Upper lobe of left lung (tissue), 6 donors: ENCODE data around the gene TICAM1. TPM values are rescaled to one million over a fixed set of nuclear protein-coding genes. Genes with fewer than 3 reads are reported as not detected.

Experiments
- ATAC-seq, 2 donors: fragments of 200-7000 bp; cut with Tn5 transposase; one replicate each; pipeline ENCODE4 v1.9.1; 2022; ENCODE audit warnings: mild to moderate bottlenecking in 2 of 2, moderate library complexity in 2 of 2; ENCODE audit not compliant: low FRiP score in 2 of 2
- DNase-seq, 2 donors: peaks; one replicate each; pipeline ENCODE4 v3.0.0-alpha.2; 2019 to 2020
- H3K27ac ChIP-seq, 4 donors: fragments of 200-600 bp; sonication (generic); one replicate each; pipeline ENCODE4 v1.5.1; 2016 to 2019
- H3K27me3 ChIP-seq, 4 donors: fragments of 200-600 bp; sonication (generic); one replicate each; pipeline ENCODE4 v1.5.1; 2017 to 2019
- H3K36me3 ChIP-seq, 4 donors: fragments of 200-600 bp; sonication (generic); one replicate each; pipeline ENCODE4 v1.5.1; 2016 to 2019
- H3K4me1 ChIP-seq, 4 donors: fragments of 200-600 bp; sonication (generic); one replicate each; pipeline ENCODE4 v1.5.1; 2018 to 2019
- H3K4me3 ChIP-seq, 4 donors: fragments of 200-600 bp; sonication (generic); one replicate each; pipeline ENCODE4 v1.5.1; 2017 to 2019; ENCODE audit warnings: mild to moderate bottlenecking in 2 of 4, moderate library complexity in 1 of 4
- H3K9me3 ChIP-seq, 4 donors: fragments of 200-600 bp; sonication (generic); one replicate each; pipeline ENCODE4 v1.5.1; 2018 to 2019
- EP300 ChIP-seq, 4 donors: sonication (generic); formaldehyde crosslinking; IDR thresholded peaks; one replicate each; pipeline ENCODE4 v1.5.1; 2017; ENCODE audit warnings: antibody characterized with exemption in 4 of 4, control low read depth in 2 of 4
- POLR2A ChIP-seq, 4 donors: fragments of 450-650 bp; IDR thresholded peaks; one replicate each; pipeline ENCODE4 v1.5.1; 2016 to 2017; ENCODE audit warnings: antibody characterized with exemption in 4 of 4, mild to moderate bottlenecking in 2 of 4
- POLR2AphosphoS5 ChIP-seq, 2 donors: sonication (generic); formaldehyde crosslinking; IDR thresholded peaks; one replicate each; pipeline ENCODE4 v1.5.1; 2017; ENCODE audit warnings: antibody characterized with exemption in 2 of 2
- WGBS, 2 donors: methylation state at CpG; one replicate each; pipeline ENCODE4 v1.1.5; 2017 to 2018; 5-methylcytosine and 5-hydroxymethylcytosine counted together
- total RNA-seq, 6 donors: library from RNA; depleted of rRNA in 4 of 6; stranded (reverse); fragments of >200 nt in 4 of 6; gene quantifications; one replicate each; pipeline versions ENCODE4 v1.1.0 to v1.2.1, GENCODE V29; 2016 to 2021
- TF ChIP-seq, protein P1 (sequence below), 6 experiments: fragments of 450-650 bp in 4 of 6; fragments of 200-600 bp in 2 of 6; sonication (generic) in 2 of 6; IDR thresholded peaks; one replicate each; pipeline ENCODE4 v1.5.1; 2016 to 2019; ENCODE audit warnings: antibody characterized with exemption in 6 of 6
- donor health status: DM: no; HTN: no; CAD: no; lungs with moderate emphysema.
- donor health status: DM: no; HTN: yes; CAD: no; lungs with severe emphysema.

TICAM1 gene
- total RNA-seq, 6 donors from 2014 or later = 9.0 to 23.3 (median 17.1) TPM

GRCh38 chr19:4803736-4804695, 27.5 kb downstream of the TICAM1 start:
- ATAC-seq (peak; percentile 43 to 78), DNase-seq (peak; percentile 54 to 62)
- Histone ChIP-seq H3K27ac (no peak overlapping the region), H3K27me3 (no peaks in the 10 kb centered on the region), H3K36me3 (peaks cover 0 to 3% (median 0%) of the 10 kb centered on the region in 4 donors), H3K4me1 (peaks cover 4 to 14% (median 13%) of the 10 kb centered on the region in 4 donors), H3K9me3 (no peaks in the 10 kb centered on the region), H3K4me3 (no peak overlapping the region)
- no peak for TF ChIP-seq POLR2A (IDR thresholded peaks at IDR 0.05)
- no peak for TF ChIP-seq POLR2AphosphoS5 (IDR thresholded peaks at IDR 0.05)
- TF ChIP-seq EP300 (IDR thresholded peaks at IDR 0.05) = no peak
- TF ChIP-seq, protein P1, sequence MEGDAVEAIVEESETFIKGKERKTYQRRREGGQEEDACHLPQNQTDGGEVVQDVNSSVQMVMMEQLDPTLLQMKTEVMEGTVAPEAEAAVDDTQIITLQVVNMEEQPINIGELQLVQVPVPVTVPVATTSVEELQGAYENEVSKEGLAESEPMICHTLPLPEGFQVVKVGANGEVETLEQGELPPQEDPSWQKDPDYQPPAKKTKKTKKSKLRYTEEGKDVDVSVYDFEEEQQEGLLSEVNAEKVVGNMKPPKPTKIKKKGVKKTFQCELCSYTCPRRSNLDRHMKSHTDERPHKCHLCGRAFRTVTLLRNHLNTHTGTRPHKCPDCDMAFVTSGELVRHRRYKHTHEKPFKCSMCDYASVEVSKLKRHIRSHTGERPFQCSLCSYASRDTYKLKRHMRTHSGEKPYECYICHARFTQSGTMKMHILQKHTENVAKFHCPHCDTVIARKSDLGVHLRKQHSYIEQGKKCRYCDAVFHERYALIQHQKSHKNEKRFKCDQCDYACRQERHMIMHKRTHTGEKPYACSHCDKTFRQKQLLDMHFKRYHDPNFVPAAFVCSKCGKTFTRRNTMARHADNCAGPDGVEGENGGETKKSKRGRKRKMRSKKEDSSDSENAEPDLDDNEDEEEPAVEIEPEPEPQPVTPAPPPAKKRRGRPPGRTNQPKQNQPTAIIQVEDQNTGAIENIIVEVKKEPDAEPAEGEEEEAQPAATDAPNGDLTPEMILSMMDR (IDR thresholded peaks at IDR 0.05) = peak; percentile 62 to 87 (median 70)
- 47 to 65% methylated on average over 22 to 33 of the region's 33 CpGs for WGBS, 2 donors

GRCh38 chr19:4802711-4803110, 28.8 kb downstream of the TICAM1 start:
- TF ChIP-seq, protein P1 (IDR thresholded peaks at IDR 0.05) = no peak
- TF ChIP-seq POLR2AphosphoS5 (IDR thresholded peaks at IDR 0.05) (no peak), EP300 (IDR thresholded peaks at IDR 0.05) (no peak), POLR2A (IDR thresholded peaks at IDR 0.05) (no peak)
- Histone ChIP-seq H3K36me3 (peaks cover 0 to 9% (median 0%) of the 10 kb centered on the region in 4 donors), H3K4me1 (peaks cover 4 to 14% (median 9%) of the 10 kb centered on the region in 4 donors), H3K27me3 (no peaks in the 10 kb centered on the region), H3K9me3 (no peaks in the 10 kb centered on the region), H3K27ac (no peak overlapping the region), H3K4me3 (no peak overlapping the region)
- ATAC-seq (no peak), DNase-seq (no peak)
- 76 to 84% methylated on average over 7 of the region's 7 CpGs for WGBS, 2 donors

GRCh38 chr19:4801085-4801619, 30.4 kb downstream of the TICAM1 start:
- peaks cover 0 to 18% (median 6%) of the 10 kb centered on the region in 4 donors for H3K36me3 ChIP-seq
- TF ChIP-seq, protein P1 (IDR thresholded peaks at IDR 0.05) = no peak
- no peak for TF ChIP-seq EP300 (IDR thresholded peaks at IDR 0.05)
- TF ChIP-seq POLR2A (IDR thresholded peaks at IDR 0.05) = no peak
- no peak for TF ChIP-seq POLR2AphosphoS5 (IDR thresholded peaks at IDR 0.05)
- no peak for ATAC-seq
- no peaks in the 10 kb centered on the region for H3K9me3 ChIP-seq
- WGBS, 2 donors = 86 to 89% methylated on average over 3 of the region's 3 CpGs
- no peak overlapping the region for H3K4me3 ChIP-seq
- H3K27me3 ChIP-seq = no peaks in the 10 kb centered on the region
- peaks cover 0 to 16% (median 9%) of the 10 kb centered on the region in 4 donors for H3K4me1 ChIP-seq
- DNase-seq = no peak
- peak overlapping the region in 3 of 4 donors; percentile 12 to 91 (median 70) for H3K27ac ChIP-seq

- Histone ChIP-seq H3K27ac (peak overlapping the region; percentile 70 to 91 (median 79)), H3K4me3 (no peak overlapping the region), H3K27me3 (no peaks in the 10 kb centered on the region), H3K36me3 (peaks cover 0 to 24% (median 8%) of the 10 kb centered on the region in 4 donors), H3K4me1 (peaks cover 0 to 16% (median 10%) of the 10 kb centered on the region in 4 donors), H3K9me3 (no peaks in the 10 kb centered on the region)
- 57 to 60% methylated on average over 23 of the region's 23 CpGs for WGBS, 2 donors
- DNase-seq (peak; percentile 83 to 90), ATAC-seq (peak; percentile 40 to 92)
- peak in 1 of 2 donors; percentile 54 for TF ChIP-seq POLR2AphosphoS5 (IDR thresholded peaks at IDR 0.05)
- TF ChIP-seq POLR2A (IDR thresholded peaks at IDR 0.05) = peak in 2 of 4 donors; percentile 17 to 20
- TF ChIP-seq, protein P1 (IDR thresholded peaks at IDR 0.05) = no peak
- peak in 2 of 4 donors; percentile 12 to 40 for TF ChIP-seq EP300 (IDR thresholded peaks at IDR 0.05)
Observed at GRCh38 chr19:4800591-4801081, 30.9 kb downstream of the TICAM1 start.
